Right lobe of liver (tissue), 6 donors: ENCODE measurements around the gene GFPT1. TPM values are rescaled to one million over a fixed set of nuclear protein-coding genes. Genes with fewer than 3 reads are reported as not detected.

Experiments
- ATAC-seq, 4 donors: fragments of 200-7000 bp; cut with Tn5 transposase; one replicate each; pipeline ENCODE4 v1.9.1; 2020; ENCODE audit warnings: mild to moderate bottlenecking in 4 of 4, moderate library complexity in 4 of 4
- DNase-seq, 3 donors: peaks; one replicate each; pipeline ENCODE4 v3.0.0-alpha.2; 2020
- H3K27ac ChIP-seq, 3 donors: fragments of 200-600 bp; one replicate each; pipeline ENCODE4 v1.8.0; 2022
- H3K27me3 ChIP-seq, 2 donors: fragments of 200-600 bp; one replicate each; pipeline ENCODE4 v1.8.0; 2022
- H3K36me3 ChIP-seq, 4 donors: fragments of 200-600 bp; sonication (generic) in 1 of 4; one replicate each; pipeline versions ENCODE4 v1.5.1 to v1.8.0; 2017 to 2022; ENCODE audit warnings: control low read depth in 1 of 4
- H3K4me1 ChIP-seq, 4 donors: fragments of 200-600 bp; sonication (generic) in 1 of 4; one replicate each; pipeline versions ENCODE4 v1.5.1 to v1.8.0; 2017 to 2022; ENCODE audit warnings: control low read depth in 1 of 4
- H3K4me3 ChIP-seq, 3 donors: fragments of 200-600 bp; one replicate each; pipeline ENCODE4 v1.8.0; 2022
- H3K9me3 ChIP-seq, 4 donors: fragments of 200-600 bp; sonication (generic) in 1 of 4; one replicate each; pipeline versions ENCODE4 v1.5.1 to v1.8.0; 2017 to 2022; ENCODE audit warnings: control low read depth in 1 of 4
- CTCF ChIP-seq, 4 donors: fragments of 200-600 bp in 3 of 4; fragments of 450-650 bp in 1 of 4; IDR thresholded peaks; one replicate each; pipeline versions ENCODE4 v1.5.1 to v1.8.0; 2016 to 2022; ENCODE audit warnings: antibody characterized with exemption in 4 of 4, mild to moderate bottlenecking in 2 of 4
- POLR2A ChIP-seq: fragments of 450-650 bp; IDR thresholded peaks from one replicate; pipeline ENCODE4 v1.6.1; 2017; ENCODE audit warnings: antibody characterized with exemption, mild to moderate bottlenecking
- WGBS: methylation state at CpG from one replicate; pipeline ENCODE4 v1.1.6; 2018; ENCODE audit warnings: low coverage, low lambda C conversion rate; ENCODE audit not compliant: insufficient coverage; ENCODE audit errors: missing lambda C conversion rate; 5-methylcytosine and 5-hydroxymethylcytosine counted together
- intact Hi-C, 2 donors: fragments of 100-400 bp; cut with DNase I; formaldehyde crosslinking; loops; one replicate each; pipeline versions ENCODE4 v1.11.2 to v1.14.1; 2022
- total RNA-seq, 6 experiments: library from RNA; depleted of rRNA in 2 of 6; stranded (reverse); fragments of >200 nt in 2 of 6; fragmentation: NEBNext Ultra II Directional in 3 of 6; extraction: Animal tissue kit (Norgen Biotek cat#: 25700) in 3 of 6; gene quantifications; one replicate each; pipeline versions ENCODE4 v1.1.0 to v1.2.4, GENCODE V29; 2016 to 2023
- donor health status: DM: no; HTN: yes; CAD: no.
- donor health status: DM: no; HTN: no; CAD: no.
- donor health status: DM: no; HTN: no; CAD: no.
- donor health status: DM: no; HTN: yes; CAD: no.
- donor health status: DM: no; HTN: yes; CAD: no.

Gene GFPT1
- total RNA-seq, 6 experiments from 2014 or later: 20.7 to 46.1 (median 30.5) TPM

- H3K4me1 ChIP-seq: peaks cover 0 to 15% (median 5%) of the 10 kb centered on the region in 4 donors
- intact Hi-C loops: no loop called here
- TF ChIP-seq CTCF (IDR thresholded peaks at IDR 0.05) (no peak), POLR2A (no peak)
- H3K27me3 ChIP-seq: no peaks in the 10 kb centered on the region
- ATAC-seq: no peak
- H3K9me3 ChIP-seq: no peaks in the 10 kb centered on the region
- no peak for DNase-seq
- H3K36me3 ChIP-seq: no peaks in the 10 kb centered on the region
- 95% methylated on average over 5 of the region's 7 CpGs for WGBS
- no peak overlapping the region for H3K4me3 ChIP-seq
- no peak overlapping the region for H3K27ac ChIP-seq
Observed at GRCh38 chr2:69383176-69383812, 3.7 kb downstream of the GFPT1 start.

- intact Hi-C loops: no loop called here
- H3K27me3 ChIP-seq: no peaks in the 10 kb centered on the region
- no peaks in the 10 kb centered on the region for H3K36me3 ChIP-seq
- no peak for TF ChIP-seq CTCF (IDR thresholded peaks at IDR 0.05)
- no peak for TF ChIP-seq POLR2A
- no peak overlapping the region for H3K4me3 ChIP-seq
- H3K27ac ChIP-seq: no peak overlapping the region
- ATAC-seq: no peak
- H3K9me3 ChIP-seq: no peaks in the 10 kb centered on the region
- no peak for DNase-seq
- WGBS: 86% methylated on average over 2 of the region's 2 CpGs
- peaks cover 0 to 12% (median 4%) of the 10 kb centered on the region in 4 donors for H3K4me1 ChIP-seq
Observed at GRCh38 chr2:69382547-69382946, 4.5 kb downstream of the GFPT1 start.

GRCh38 chr2:69381337-69381737, 5.7 kb downstream of the GFPT1 start:
- no peak for DNase-seq
- Histone ChIP-seq H3K27me3 (no peaks in the 10 kb centered on the region), H3K4me3 (no peak overlapping the region), H3K27ac (no peak overlapping the region), H3K4me1 (peaks cover 0 to 16% (median 4%) of the 10 kb centered on the region in 4 donors), H3K9me3 (no peaks in the 10 kb centered on the region), H3K36me3 (no peaks in the 10 kb centered on the region)
- WGBS: 75% methylated on average over 1 of the region's 1 CpG
- no peak for ATAC-seq
- intact Hi-C loops: no loop called here
- TF ChIP-seq CTCF (IDR thresholded peaks at IDR 0.05) (no peak), POLR2A (no peak)

GRCh38 chr2:69380072-69380917, 6.7 kb downstream of the GFPT1 start:
- TF ChIP-seq POLR2A (no peak), CTCF (IDR thresholded peaks at IDR 0.05) (no peak)
- DNase-seq (no peak), ATAC-seq (no peak)
- H3K4me3 ChIP-seq: no peak overlapping the region
- H3K4me1 ChIP-seq: peaks cover 0 to 16% (median 8%) of the 10 kb centered on the region in 4 donors
- H3K27me3 ChIP-seq: no peaks in the 10 kb centered on the region
- no peak overlapping the region for H3K27ac ChIP-seq
- H3K9me3 ChIP-seq: no peaks in the 10 kb centered on the region
- intact Hi-C loops: no loop called here
- 93% methylated on average over 12 of the region's 12 CpGs for WGBS
- no peaks in the 10 kb centered on the region for H3K36me3 ChIP-seq
